Pancreas (tissue), 10 donors: ENCODE data around the gene SFSWAP. TPM values are rescaled to one million over a fixed set of nuclear protein-coding genes. Genes with fewer than 3 reads are reported as not detected.

Experiments used
- ATAC-seq, 4 donors: fragments of 200-7000 bp; cut with Tn5 transposase; one replicate each; pipeline versions ENCODE4 v1.8.0 to v1.9.1; 2020; ENCODE audit warnings: mild to moderate bottlenecking in 4 of 4, moderate library complexity in 4 of 4
- DNase-seq, 6 donors: peaks; one replicate each; pipeline ENCODE4 v3.0.0-alpha.2; 2020
- FAIRE-seq: peaks from 2 replicates; lab custom pipeline; 2012; peaks lifted over from hg19 to GRCh38; lab: Jason Lieb, UNC
- H3K27ac ChIP-seq, 4 donors: fragments of 200-600 bp; sonication (generic); 1 replicate in 3 of 4; 2 replicates in 1 of 4; pipeline versions ENCODE4 v1.5.0 to v1.8.0; 2020
- H3K27me3 ChIP-seq, 4 donors: fragments of 200-600 bp; one replicate each; pipeline ENCODE4 v1.8.0; 2021
- H3K36me3 ChIP-seq, 3 donors: fragments of 200-600 bp; sonication (generic) in 1 of 3; one replicate each; pipeline versions ENCODE4 v1.5.0 to v1.8.0; 2020 to 2021
- H3K4me1 ChIP-seq, 3 donors: fragments of 200-600 bp; one replicate each; pipeline ENCODE4 v1.8.0; 2021
- H3K4me3 ChIP-seq, 4 donors: fragments of 200-600 bp; sonication (generic) in 2 of 4; one replicate each; pipeline versions ENCODE4 v1.5.0 to v1.8.0; 2020 to 2021
- H3K9me3 ChIP-seq, 4 donors: fragments of 200-600 bp; one replicate each; pipeline ENCODE4 v1.8.0; 2021
- WGBS, 2 donors: extraction: QIAGEN DNeasy Blood & Tissue Kit; methylation state at CpG; one replicate each; pipeline ENCODE4 v1.1.7; 2013; 5-methylcytosine and 5-hydroxymethylcytosine counted together
- intact Hi-C, 3 donors: fragments of 100-400 bp; cut with DNase I; formaldehyde crosslinking; loops; one replicate each; pipeline versions ENCODE4 v1.11.1 to v1.14.2; 2022
- polyA plus RNA-seq, 2 donors: library from polyadenylated mRNA; stranded (reverse); fragments of 200-250 nt; gene quantifications; one replicate each; pipeline ENCODE4 v1.2.3, GENCODE V29; 2013
- total RNA-seq, 6 donors: library from RNA; stranded (reverse); fragmentation: NEBNext Ultra II Directional in 4 of 6; extraction: Animal tissue kit (Norgen Biotek cat#: 25700) in 4 of 6; gene quantifications; one replicate each; pipeline versions ENCODE4 v1.2.1 to v1.2.4, GENCODE V29; 2021 to 2023
- TF ChIP-seq, protein P1 (sequence below), 4 donors: fragments of 200-600 bp; sonication (generic) in 3 of 4; IDR thresholded peaks; one replicate each; pipeline versions ENCODE4 v1.5.0 to v1.8.0; 2021; ENCODE audit warnings: antibody characterized with exemption in 4 of 4
- donor health status: healthy with polysubstance abuse.
- donor health status: DM: no; HTN: no; CAD: no; lungs with moderate emphysema.
- donor health status: DM: no; HTN: no; CAD: no.
- donor health status: control.
- donor health status: control.
- donor health status: Bipolar disorder and iron deficiency.
- donor health status: DM: yes; HTN: yes; CAD: no.
- donor health status: DM: no; HTN: no; CAD: no.
- donor health status: DM: no; HTN: no; CAD: no.
- donor health status: DM: yes; HTN: yes; CAD: no.

SFSWAP gene
- total and polyA plus RNA-seq, 8 donors, result 12.9 to 50.7 (median 20.6) TPM

DNA sequence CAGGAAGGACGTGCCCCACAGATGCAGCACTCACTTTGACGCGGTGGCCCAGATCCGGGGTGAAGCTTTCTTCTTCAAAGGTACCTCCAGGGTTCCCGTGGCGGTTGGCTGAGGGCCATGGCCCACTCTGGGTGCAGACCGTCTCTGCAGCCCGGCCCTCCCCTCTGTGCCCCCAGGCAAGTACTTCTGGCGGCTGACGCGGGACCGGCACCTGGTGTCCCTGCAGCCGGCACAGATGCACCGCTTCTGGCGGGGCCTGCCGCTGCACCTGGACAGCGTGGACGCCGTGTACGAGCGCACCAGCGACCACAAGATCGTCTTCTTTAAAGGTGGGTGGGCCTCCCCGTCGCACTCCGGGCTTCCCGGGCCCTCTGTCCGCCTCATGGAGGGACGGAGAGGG is 134.2 kb downstream of the SFSWAP start:
- Histone ChIP-seq H3K27me3 (no peaks in the 10 kb centered on the region), H3K9me3 (no peaks in the 10 kb centered on the region), H3K36me3 (no peaks in the 10 kb centered on the region), H3K4me1 (no peaks in the 10 kb centered on the region), H3K4me3 (no peak overlapping the region), H3K27ac (no peak overlapping the region)
- FAIRE-seq (no peak), DNase-seq (peak in 1 of 6 donors; percentile 64), ATAC-seq (no peak)
- 80 to 94% methylated on average over 29 of the region's 29 CpGs for WGBS, 2 donors
- intact Hi-C loops, result no loop called here
- TF ChIP-seq, protein P1, sequence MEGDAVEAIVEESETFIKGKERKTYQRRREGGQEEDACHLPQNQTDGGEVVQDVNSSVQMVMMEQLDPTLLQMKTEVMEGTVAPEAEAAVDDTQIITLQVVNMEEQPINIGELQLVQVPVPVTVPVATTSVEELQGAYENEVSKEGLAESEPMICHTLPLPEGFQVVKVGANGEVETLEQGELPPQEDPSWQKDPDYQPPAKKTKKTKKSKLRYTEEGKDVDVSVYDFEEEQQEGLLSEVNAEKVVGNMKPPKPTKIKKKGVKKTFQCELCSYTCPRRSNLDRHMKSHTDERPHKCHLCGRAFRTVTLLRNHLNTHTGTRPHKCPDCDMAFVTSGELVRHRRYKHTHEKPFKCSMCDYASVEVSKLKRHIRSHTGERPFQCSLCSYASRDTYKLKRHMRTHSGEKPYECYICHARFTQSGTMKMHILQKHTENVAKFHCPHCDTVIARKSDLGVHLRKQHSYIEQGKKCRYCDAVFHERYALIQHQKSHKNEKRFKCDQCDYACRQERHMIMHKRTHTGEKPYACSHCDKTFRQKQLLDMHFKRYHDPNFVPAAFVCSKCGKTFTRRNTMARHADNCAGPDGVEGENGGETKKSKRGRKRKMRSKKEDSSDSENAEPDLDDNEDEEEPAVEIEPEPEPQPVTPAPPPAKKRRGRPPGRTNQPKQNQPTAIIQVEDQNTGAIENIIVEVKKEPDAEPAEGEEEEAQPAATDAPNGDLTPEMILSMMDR (IDR thresholded peaks at IDR 0.05), result no peak

DNA sequence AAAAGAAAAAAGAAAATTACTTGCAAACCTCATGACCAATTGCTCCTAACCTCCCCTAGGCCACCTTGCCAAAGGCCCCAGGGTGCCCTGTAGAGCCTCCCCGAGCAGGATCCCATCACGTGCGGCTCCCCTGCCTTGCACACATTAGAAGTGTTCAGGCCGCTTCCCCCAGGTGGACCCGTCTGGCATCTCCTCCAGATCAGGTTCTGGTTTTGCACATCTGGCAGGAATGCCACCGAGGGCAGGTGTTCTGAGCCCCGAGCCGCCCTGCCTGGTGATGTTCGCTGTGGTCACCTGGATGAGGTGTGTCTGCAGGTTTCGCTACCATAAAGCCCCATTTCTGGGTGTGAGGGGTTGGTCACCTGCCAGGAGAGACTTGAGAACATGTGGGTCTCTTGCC is 136.6 kb downstream of the SFSWAP start:
- H3K27ac ChIP-seq, result no peak overlapping the region
- H3K27me3 ChIP-seq, result no peaks in the 10 kb centered on the region
- no peak for ATAC-seq
- intact Hi-C loops, result no loop called here
- peak in 2 of 6 donors; percentile 49 to 55 for DNase-seq
- TF ChIP-seq, protein P1 (IDR thresholded peaks at IDR 0.05), result no peak
- H3K4me1 ChIP-seq, result no peaks in the 10 kb centered on the region
- no peaks in the 10 kb centered on the region for H3K9me3 ChIP-seq
- H3K36me3 ChIP-seq, result no peaks in the 10 kb centered on the region
- WGBS, 2 donors, result 74 to 85% methylated on average over 10 of the region's 10 CpGs
- no peak overlapping the region for H3K4me3 ChIP-seq
- FAIRE-seq, result no peak

DNA sequence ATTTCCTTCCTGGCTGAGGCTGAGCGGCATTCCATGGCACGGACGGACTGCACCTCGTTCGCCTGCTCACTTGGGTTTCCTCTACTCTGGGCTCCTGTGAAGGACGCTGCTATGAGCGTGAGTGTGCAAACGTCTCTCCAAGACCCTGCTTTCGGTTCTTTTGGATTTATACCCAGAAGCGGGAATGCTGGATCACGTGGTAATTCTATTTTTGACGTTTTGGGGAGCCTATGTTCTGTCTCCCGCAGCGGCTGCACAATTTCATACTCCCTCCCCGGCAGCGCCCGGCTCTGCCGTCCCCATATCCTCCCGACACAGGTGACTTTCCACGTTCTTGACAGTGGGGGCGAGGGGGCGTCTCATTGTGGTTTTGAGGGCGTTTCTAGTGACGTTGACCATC is 137.9 kb downstream of the SFSWAP start:
- no peaks in the 10 kb centered on the region for H3K9me3 ChIP-seq
- ATAC-seq (no peak), DNase-seq (no peak), FAIRE-seq (no peak)
- intact Hi-C loops, result no loop called here
- H3K27ac ChIP-seq, result no peak overlapping the region
- no peaks in the 10 kb centered on the region for H3K36me3 ChIP-seq
- 73 to 85% methylated on average over 24 of the region's 24 CpGs for WGBS, 2 donors
- H3K27me3 ChIP-seq, result no peaks in the 10 kb centered on the region
- TF ChIP-seq, protein P1 (IDR thresholded peaks at IDR 0.05), result no peak
- H3K4me1 ChIP-seq, result no peaks in the 10 kb centered on the region
- no peak overlapping the region for H3K4me3 ChIP-seq

Other genes with a start within 250 kb of the SFSWAP start
- 1 to 10 TPM in 5 of 6 donors, under 1 TPM in 1; 0.58 to 2.9 (median 2.0) TPM for gene MMP17, start 117.3 kb downstream of the SFSWAP start, total RNA-seq
- gene MMP17, start 117.3 kb downstream of the SFSWAP start, polyA plus RNA-seq, result 10 to 100 TPM; 15.0 to 21.5 TPM
- gene ULK1, start 183.5 kb downstream of the SFSWAP start, total RNA-seq, result 10 to 100 TPM; 23.3 to 71.7 (median 43.1) TPM
- gene ULK1, start 183.5 kb downstream of the SFSWAP start, polyA plus RNA-seq, result 100 to 1,000 TPM in 1 of 2 donors, 10 to 100 TPM in 1; 74.4 to 106 TPM
- gene PUS1, start 218.2 kb downstream of the SFSWAP start, total RNA-seq, result 10 to 100 TPM in 4 of 6 donors, 1 to 10 TPM in 2; 7.6 to 16.5 (median 13.2) TPM
- 10 to 100 TPM; 31.7 to 35.4 TPM for gene PUS1, start 218.2 kb downstream of the SFSWAP start, polyA plus RNA-seq
- 10 to 100 TPM; 16.1 to 24.3 (median 16.7) TPM for gene EP400, start 238.9 kb downstream of the SFSWAP start, total RNA-seq
- gene EP400, start 238.9 kb downstream of the SFSWAP start, polyA plus RNA-seq, result 10 to 100 TPM; 15.9 to 22.8 TPM